ENCODE measurements around the gene ARHGEF39. TPM values are rescaled to one million over a fixed set of nuclear protein-coding genes. Genes with fewer than 3 reads are reported as not detected.
"Not testable (repeated sequence)": the region's sequence is repeated elsewhere in the genome, so short reads cannot be mapped to it uniquely, and the experiment has no call there.

ARHGEF39 gene
- total RNA-seq, 4 donors from 2014 or later = 0.20 to 4.8 (median 1.0) TPM; not detected in 1

GRCh38 chr9:35615981-35616680 is 48.9 kb downstream of the ARHGEF39 start:
- no peak overlapping the region for H3K4me3 ChIP-seq
- WGBS, 2 donors = 72 to 76% methylated on average over 17 of the region's 17 CpGs
- TF ChIP-seq EP300 (IDR thresholded peaks at IDR 0.05) (no peak), CTCF (IDR thresholded peaks at IDR 0.05) (no peak)
- peaks cover 0 to 16% (median 8%) of the 10 kb centered on the region in 4 donors for H3K4me1 ChIP-seq
- H3K36me3 ChIP-seq = no peaks in the 10 kb centered on the region
- no peak for DNase-seq (ENCODE audit: low spot score in 2 of 2)
- H3K9me3 ChIP-seq = no peaks in the 10 kb centered on the region
- H3K27me3 ChIP-seq = peaks cover 0 to 6% of the 10 kb centered on the region in 2 donors
- H3K27ac ChIP-seq = peak overlapping the region in 1 of 4 donors; percentile 37

- Histone ChIP-seq H3K36me3 (peaks cover 0 to 28% (median 6%) of the 10 kb centered on the region in 3 donors), H3K4me3 (no peak overlapping the region), H3K9me3 (no peaks in the 10 kb centered on the region), H3K4me1 (peaks cover 0 to 20% (median 3%) of the 10 kb centered on the region in 4 donors), H3K27me3 (peaks cover 0 to 6% of the 10 kb centered on the region in 2 donors), H3K27ac (no peak overlapping the region)
- TF ChIP-seq EP300 (IDR thresholded peaks at IDR 0.05) (no peak), POLR2A (IDR thresholded peaks at IDR 0.05) (no peak), CTCF (IDR thresholded peaks at IDR 0.05) (no peak)
- WGBS, 2 donors = 88 to 92% methylated on average over 2 of the region's 2 CpGs
- DNase-seq (ENCODE audit: low spot score in 2 of 2) = no peak
These were observed 52.2 kb downstream of the ARHGEF39 start for GRCh38 chr9:35612843-35613242.

- H3K4me3 ChIP-seq; H3K27ac ChIP-seq; H3K27me3 ChIP-seq; DNase-seq (ENCODE audit: low spot score in 2 of 2); H3K9me3 ChIP-seq: not testable (repeated sequence)
- Histone ChIP-seq H3K36me3 (peaks cover 0 to 36% (median 6%) of the 10 kb centered on the region in 3 donors), H3K4me1 (peaks cover 0 to 18% (median 0%) of the 10 kb centered on the region in 4 donors)
- 92 to 97% methylated on average over 4 of the region's 4 CpGs for WGBS, 2 donors
These were observed 52.9 kb downstream of the ARHGEF39 start for GRCh38 chr9:35612066-35612465.

- peaks cover 0 to 39% (median 6%) of the 10 kb centered on the region in 3 donors for H3K36me3 ChIP-seq
- H3K27me3 ChIP-seq = no peaks in the 10 kb centered on the region
- no peak overlapping the region for H3K27ac ChIP-seq
- WGBS, 2 donors = 19 to 20% methylated on average over 8 of the region's 8 CpGs
- DNase-seq (ENCODE audit: low spot score in 2 of 2) = peak in 1 of 2 donors; percentile 46
- TF ChIP-seq EP300 (IDR thresholded peaks at IDR 0.05) = no peak
- TF ChIP-seq CTCF (IDR thresholded peaks at IDR 0.05) = peak; percentile 41 to 73 (median 64)
- no peaks in the 10 kb centered on the region for H3K9me3 ChIP-seq
- H3K4me1 ChIP-seq = peaks cover 0 to 18% (median 7%) of the 10 kb centered on the region in 4 donors
- H3K4me3 ChIP-seq = no peak overlapping the region
These were observed 53.7 kb downstream of the ARHGEF39 start for GRCh38 chr9:35611230-35611797.

- Histone ChIP-seq H3K36me3 (peaks cover 0 to 39% (median 6%) of the 10 kb centered on the region in 3 donors), H3K27ac (peak overlapping the region in 3 of 4 donors; percentile 27 to 60 (median 50)), H3K4me1 (peaks cover 0 to 25% (median 11%) of the 10 kb centered on the region in 4 donors), H3K9me3 (no peaks in the 10 kb centered on the region), H3K27me3 (no peaks in the 10 kb centered on the region), H3K4me3 (no peak overlapping the region)
- TF ChIP-seq CTCF (IDR thresholded peaks at IDR 0.05) (no peak), POLR2A (IDR thresholded peaks at IDR 0.05) (no peak), EP300 (IDR thresholded peaks at IDR 0.05) (no peak)
- 69 to 82% methylated on average over 13 of the region's 13 CpGs for WGBS, 2 donors
- no peak for DNase-seq (ENCODE audit: low spot score in 2 of 2)
These were observed 55.2 kb downstream of the ARHGEF39 start for GRCh38 chr9:35609820-35610163.

Small RNA genes within 50 kb of the gene (small RNA-seq; reads per million reads assigned to genes)
- gene RMRP (not detected), gene RN7SL22P (not detected)

Other genes with a start within 250 kb of the ARHGEF39 start
- 10 to 100 TPM; 28.8 to 39.3 (median 35.4) TPM for gene RUSC2, start 175.1 kb downstream of the ARHGEF39 start, total RNA-seq
- gene TESK1, start 59.9 kb downstream of the ARHGEF39 start, total RNA-seq = 10 to 100 TPM; 29.3 to 40.0 (median 35.6) TPM
- gene CD72, start 46.8 kb downstream of the ARHGEF39 start, total RNA-seq = 1 to 10 TPM in 3 of 4 donors, not detected in 1; 1.9 to 6.0 (median 3.5) TPM
- under 1 TPM in 1 of 4 donors, not detected in 3; 0.39 TPM for gene SIT1, start 14.3 kb downstream of the ARHGEF39 start, total RNA-seq
- gene RMRP, start 7.2 kb downstream of the ARHGEF39 start, total RNA-seq = 1,000 to 10,000 TPM in 3 of 4 donors, 100 to 1,000 TPM in 1; 649 to 2,915 (median 1,530) TPM
- 10 to 100 TPM; 41.6 to 58.8 (median 47.8) TPM for gene CCDC107, start 6.9 kb downstream of the ARHGEF39 start, total RNA-seq
- gene CA9, start 8.7 kb upstream of the ARHGEF39 start, total RNA-seq = under 1 TPM in 1 of 4 donors, not detected in 3; 0.84 TPM
- gene TPM2, start 24.7 kb upstream of the ARHGEF39 start, total RNA-seq = 100 to 1,000 TPM; 229 to 350 (median 289) TPM
- 100 to 1,000 TPM; 284 to 405 (median 350) TPM for gene TLN1, start 67.0 kb upstream of the ARHGEF39 start, total RNA-seq
- 10 to 100 TPM; 41.6 to 70.1 (median 53.5) TPM for gene CREB3, start 67.5 kb upstream of the ARHGEF39 start, total RNA-seq
- 10 to 100 TPM; 63.8 to 92.1 (median 66.1) TPM for gene GBA2, start 84.0 kb upstream of the ARHGEF39 start, total RNA-seq
- 10 to 100 TPM; 18.6 to 21.3 (median 20.2) TPM for gene RGP1, start 84.1 kb upstream of the ARHGEF39 start, total RNA-seq
- not detected for gene MSMP, start 89.1 kb upstream of the ARHGEF39 start, total RNA-seq
- gene NPR2, start 126.4 kb upstream of the ARHGEF39 start, total RNA-seq = 10 to 100 TPM; 26.3 to 36.0 (median 32.4) TPM
- 1 to 10 TPM; 2.6 to 4.0 (median 3.5) TPM for gene SPAG8, start 147.1 kb upstream of the ARHGEF39 start, total RNA-seq
- gene HINT2, start 149.8 kb upstream of the ARHGEF39 start, total RNA-seq = 10 to 100 TPM; 21.0 to 74.3 (median 35.9) TPM
- not detected for gene FAM221B, start 163.5 kb upstream of the ARHGEF39 start, total RNA-seq
- gene TMEM8B, start 164.0 kb upstream of the ARHGEF39 start, total RNA-seq = 10 to 100 TPM; 14.6 to 23.9 (median 20.1) TPM
- gene OR13J1, start 205.2 kb upstream of the ARHGEF39 start, total RNA-seq = not detected
- 10 to 100 TPM in 3 of 4 donors, 1 to 10 TPM in 1; 7.2 to 15.5 (median 12.0) TPM for gene HRCT1, start 241.0 kb upstream of the ARHGEF39 start, total RNA-seq
- 10 to 100 TPM in 1 of 4 donors, 1 to 10 TPM in 3; 5.1 to 12.2 (median 7.7) TPM for gene SPAAR, start 244.3 kb upstream of the ARHGEF39 start, total RNA-seq

Data from tibial nerve (tissue), 4 donors.